GM19463 (cell line): ENCODE measurements around the gene KIRREL3.

Experiments
- ATAC-seq: cut with Tn5 transposase; IDR thresholded peaks from one replicate; pipeline ENCODE4 v1.9.1; 2021; ENCODE audit warnings: mild to moderate bottlenecking, moderate library complexity; ENCODE audit not compliant: unreplicated experiment

The KIRREL3 gene

DNA sequence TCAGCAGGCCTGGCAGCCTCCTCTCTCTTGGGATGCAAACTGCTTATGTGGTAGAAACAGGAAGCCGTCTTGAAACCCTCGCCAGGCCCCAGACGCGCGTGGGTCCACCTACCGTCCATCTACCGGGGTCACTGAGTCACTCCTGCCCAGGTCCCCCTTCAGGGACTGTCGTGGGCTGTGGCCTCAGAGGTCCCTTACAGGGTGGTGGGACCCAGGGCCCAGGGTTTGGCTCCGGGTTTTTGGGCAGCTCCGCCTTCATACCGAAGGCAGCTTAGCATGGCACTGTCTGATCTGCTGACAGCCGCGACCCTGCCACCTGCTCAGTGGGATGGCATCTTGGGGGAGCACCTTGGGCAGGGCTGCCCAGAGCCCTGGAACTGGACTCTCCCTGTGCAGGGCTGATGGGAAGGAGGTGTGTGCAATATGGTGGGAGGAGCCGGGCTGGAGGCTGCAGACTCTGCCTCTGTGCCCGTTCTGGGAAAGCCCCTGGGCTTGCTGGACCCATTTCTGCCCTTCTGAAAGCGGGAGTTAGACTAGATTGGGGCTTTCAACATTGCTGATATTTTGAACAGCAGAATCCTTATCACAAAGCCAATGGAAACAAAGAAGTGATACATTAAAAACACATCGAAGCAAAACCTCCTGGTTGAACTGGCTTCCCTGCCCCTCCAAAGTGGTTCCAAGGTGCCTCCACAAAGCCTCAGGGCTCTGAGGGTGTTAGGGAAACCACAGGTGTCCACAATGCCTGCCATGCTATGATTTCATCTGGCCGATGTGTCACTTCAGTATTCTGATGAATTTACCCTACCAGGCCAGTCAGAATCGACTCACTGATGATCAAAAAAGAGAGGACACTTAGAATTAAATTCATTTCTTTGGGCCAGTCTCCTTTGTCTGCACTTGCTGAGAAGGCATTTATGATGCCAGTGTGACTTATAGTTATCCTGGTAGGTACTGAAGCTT is 316.5 kb downstream of the KIRREL3 start:
- no peak for ATAC-seq

DNA sequence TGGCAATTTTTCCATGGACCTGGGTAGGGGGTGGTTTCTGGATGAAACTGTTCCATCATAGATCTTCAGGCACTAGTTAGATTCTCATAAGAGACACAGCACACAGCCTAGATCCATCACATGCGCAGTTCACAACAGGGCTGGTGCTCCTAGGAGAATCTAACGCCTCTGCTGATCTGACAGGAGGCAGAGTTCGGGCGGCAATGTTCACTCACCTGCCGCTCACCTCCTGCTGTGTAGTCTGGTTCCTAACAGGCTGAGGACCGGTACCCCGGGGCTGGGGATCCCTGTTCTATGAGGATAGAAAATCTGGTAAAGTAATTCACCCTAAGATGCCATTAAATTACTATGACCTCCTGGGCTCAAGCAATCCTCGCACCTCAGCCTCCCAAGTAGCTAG is 318.0 kb downstream of the KIRREL3 start:
- no peak for ATAC-seq

GRCh38 chr11:126680700-126681099 is 319.9 kb downstream of the KIRREL3 start:
- no peak for ATAC-seq

DNA sequence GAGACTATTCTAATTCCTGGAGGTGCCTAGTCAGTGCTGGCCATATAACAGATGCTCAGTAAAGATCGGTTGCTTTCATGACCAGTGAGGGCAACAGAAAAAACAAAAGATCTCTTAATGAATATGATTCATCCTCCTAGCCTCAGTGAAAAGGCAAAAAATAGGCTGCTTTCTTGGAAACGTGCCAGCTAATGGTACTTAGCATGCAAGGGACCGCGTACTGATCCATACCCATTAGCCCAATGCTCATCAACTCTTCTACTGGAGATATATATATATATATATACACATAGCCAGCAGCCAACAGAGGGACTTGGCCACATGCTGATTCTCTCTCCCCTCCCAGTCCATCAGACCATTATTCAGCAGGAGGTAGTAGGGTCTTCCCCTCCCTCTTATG is 320.4 kb downstream of the KIRREL3 start:
- no peak for ATAC-seq

DNA sequence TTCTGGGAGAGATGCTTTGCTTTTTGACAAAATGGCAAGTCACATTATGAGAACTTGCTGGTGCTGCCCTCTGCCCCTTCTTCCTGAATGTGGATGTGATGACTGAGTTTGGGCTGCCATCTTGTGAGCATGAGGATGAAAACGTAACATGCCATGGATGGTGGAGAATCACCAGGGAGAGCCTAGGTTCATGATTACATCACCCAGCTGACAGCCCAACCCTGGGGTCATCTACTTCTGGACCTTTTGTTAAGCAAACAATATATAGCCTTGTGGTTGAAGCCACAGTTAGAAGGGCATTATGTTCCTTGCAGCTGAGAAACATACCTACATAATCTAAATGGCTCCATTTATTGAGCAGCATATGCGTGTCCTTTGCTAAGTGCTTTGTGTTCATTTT is 321.5 kb downstream of the KIRREL3 start:
- no peak for ATAC-seq

DNA sequence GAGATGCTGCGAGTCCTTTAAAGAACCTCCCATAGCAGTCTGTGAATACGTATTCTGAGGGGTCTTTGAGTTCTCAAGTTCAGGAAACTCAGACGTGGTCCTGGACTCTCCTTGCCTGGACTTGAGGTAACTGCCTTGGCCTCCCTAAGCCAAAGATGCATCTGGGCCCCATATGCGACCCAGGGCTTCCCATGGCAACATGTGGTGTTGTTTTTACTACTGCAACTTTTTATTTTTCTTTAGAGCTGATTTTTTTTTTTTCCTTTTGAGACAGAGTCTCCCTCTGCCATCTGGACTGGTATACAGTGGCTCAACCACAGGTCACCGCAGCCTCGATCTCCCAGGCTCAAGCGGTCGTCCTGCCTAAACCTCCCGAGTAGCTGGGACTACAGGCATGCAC is 324.0 kb downstream of the KIRREL3 start:
- no peak for ATAC-seq

DNA sequence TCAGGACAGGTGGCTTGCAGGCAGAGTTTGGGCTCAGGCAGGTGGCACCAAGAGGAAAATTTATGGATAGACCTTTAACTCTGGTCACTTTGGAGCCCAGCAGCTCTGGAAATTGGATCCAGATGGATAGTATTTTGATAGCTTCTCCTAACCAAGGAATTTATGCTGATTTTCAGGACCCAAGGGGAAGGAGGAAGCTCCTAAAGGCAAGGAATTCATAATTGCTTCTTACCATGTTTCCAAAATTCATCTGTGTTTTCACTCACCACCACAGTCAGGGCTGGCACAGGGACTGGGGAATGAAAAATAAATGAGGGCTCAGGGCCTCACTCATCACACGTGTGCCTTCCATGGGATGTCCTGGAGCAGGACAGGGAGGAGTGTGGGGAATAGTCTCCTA is 327.3 kb downstream of the KIRREL3 start:
- no peak for ATAC-seq

DNA sequence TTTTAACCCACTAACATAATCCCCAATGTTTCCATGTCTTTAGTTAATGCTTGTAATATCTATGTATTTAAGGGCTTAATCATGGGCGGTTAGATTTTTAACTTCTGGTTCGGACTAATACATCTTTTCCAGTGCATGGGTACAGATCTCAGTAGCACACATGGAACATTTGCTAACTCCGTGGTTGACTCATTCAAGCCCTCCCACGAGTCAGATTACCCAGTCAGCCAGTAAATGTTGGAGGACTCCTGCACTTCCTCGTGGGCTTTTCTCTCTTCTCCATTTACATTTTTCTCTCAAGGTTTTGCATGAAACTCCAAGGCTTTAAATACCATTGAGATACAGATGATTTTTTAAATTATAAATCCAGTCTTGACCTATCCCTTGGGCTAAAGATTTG is 331.2 kb downstream of the KIRREL3 start:
- no peak for ATAC-seq

- ATAC-seq = no peak
Measured at GRCh38 chr11:126664643-126665042, 335.9 kb downstream of the KIRREL3 start.

- no peak for ATAC-seq
Measured at GRCh38 chr11:126663749-126664592, 336.6 kb downstream of the KIRREL3 start.

DNA sequence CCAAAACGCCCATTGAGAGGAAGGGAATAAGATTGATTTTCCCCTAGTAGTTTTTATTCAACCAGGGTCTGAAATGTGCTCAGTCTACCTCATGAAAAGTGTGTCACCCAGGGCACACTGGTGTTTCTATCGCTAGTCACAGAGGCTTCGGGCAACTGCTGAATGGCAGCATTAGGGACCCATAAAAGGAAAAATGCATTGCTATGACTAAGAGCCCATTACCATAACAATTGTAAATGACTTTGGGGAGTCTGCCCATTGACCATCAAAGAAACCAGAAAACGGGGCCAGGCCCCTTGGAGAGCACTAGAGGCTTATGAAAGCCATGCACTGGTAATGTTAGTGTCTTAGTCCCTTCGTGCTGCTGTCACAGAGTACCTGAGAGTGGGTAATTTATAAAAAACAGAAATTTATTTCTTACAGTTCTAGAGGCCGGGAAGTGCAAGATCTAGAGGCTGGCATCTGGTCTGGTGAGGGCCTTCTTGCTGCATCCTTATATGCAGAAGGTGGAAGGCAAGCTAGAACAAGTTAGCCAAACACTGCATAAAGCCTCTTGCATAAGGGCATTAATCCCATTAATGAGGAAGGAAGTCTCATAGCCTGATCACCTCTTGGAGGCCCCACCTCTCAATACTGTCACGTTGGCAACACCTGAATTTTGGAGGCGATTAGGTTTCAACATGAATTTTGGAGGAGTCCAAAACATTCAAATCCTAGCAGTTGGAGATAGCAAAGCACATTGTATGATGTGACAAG is 338.4 kb downstream of the KIRREL3 start:
- no peak for ATAC-seq

GRCh38 chr11:126660761-126661425 is 339.7 kb downstream of the KIRREL3 start:
- ATAC-seq = no peak

DNA sequence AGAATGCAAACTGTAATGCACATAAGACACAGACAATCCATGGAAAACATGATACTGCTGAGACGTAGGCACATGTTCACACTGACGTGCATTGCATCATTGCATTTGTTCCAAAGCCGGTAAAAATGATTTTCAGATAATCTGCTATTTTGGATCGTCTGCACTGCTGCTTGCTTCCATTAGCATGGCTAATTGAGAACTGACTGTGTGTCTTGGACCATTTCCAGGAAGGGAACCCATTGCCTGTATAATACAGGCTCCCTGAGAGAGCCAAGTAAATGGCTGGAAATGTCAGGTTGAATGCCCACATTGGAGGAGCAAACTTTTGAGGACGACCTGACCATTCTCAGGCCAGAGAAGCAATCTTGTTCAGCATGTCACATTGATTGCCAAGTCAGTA is 340.2 kb downstream of the KIRREL3 start:
- ATAC-seq = no peak

- ATAC-seq = no peak
Measured at GRCh38 chr11:126658306-126659056, 342.1 kb downstream of the KIRREL3 start.

DNA sequence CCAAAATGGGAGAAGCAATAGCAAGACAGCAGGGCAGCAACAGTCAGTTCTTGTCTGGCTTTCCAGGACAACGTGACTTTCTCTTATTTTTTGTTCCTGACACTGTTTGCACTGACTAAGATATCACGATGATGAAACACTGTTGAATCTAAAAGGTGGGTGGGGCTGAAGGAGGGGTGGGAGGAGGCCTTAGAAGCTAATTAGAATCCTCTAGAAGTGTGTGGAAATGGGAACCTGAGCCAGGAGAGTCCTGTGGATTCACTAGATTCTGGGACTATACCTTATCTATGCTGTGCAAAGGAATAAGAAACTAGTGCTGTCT is 344.8 kb downstream of the KIRREL3 start:
- ATAC-seq = no peak

GRCh38 chr11:126654886-126655806 is 345.4 kb downstream of the KIRREL3 start:
- no peak for ATAC-seq

- ATAC-seq = no peak
Measured at GRCh38 chr11:126653040-126653439, 347.5 kb downstream of the KIRREL3 start.

DNA sequence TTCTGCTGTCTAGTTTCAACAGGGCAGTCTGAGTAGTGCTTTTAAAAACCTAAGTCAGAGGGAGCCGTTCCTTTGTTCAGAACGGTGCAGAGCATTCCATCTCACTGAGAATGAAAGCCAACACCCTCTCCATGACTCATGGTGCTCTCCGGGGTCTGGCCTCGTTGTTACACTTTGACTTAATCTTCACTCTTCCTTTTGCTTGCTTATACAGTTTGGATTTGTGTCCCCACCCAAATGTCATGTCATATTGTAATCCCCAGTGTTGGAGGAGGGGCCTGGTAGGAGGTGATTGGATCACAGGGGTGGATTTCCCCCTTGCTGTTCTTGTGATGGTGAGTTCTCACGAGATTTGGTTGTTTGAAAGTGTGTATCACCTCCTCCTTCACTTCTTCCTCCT is 352.8 kb downstream of the KIRREL3 start:
- no peak for ATAC-seq
